Measurements from ENCODE around the gene NHEJ1.
A peak's percentile ranks its signal among the peaks of the same experiment; 100 is the strongest.

The NHEJ1 gene

GRCh38 chr2:219165058-219165911 is 4.7 kb upstream of the NHEJ1 start:
- no peak for DNase-seq

- DNase-seq: no peak
Measured at GRCh38 chr2:219163156-219163555, 2.5 kb upstream of the NHEJ1 start.

GRCh38 chr2:219161097-219161496 is 482 bp upstream of the NHEJ1 start:
- peak; percentile 38 to 41 for DNase-seq

- no peak for DNase-seq
Measured at GRCh38 chr2:219159771-219160185, 837 bp downstream of the NHEJ1 start.

GRCh38 chr2:219158586-219158985 is 2.0 kb downstream of the NHEJ1 start:
- no peak for DNase-seq

- no peak for DNase-seq
Measured at GRCh38 chr2:219158025-219158424, 2.6 kb downstream of the NHEJ1 start.

- DNase-seq: no peak
Measured at GRCh38 chr2:219157396-219157795, 3.2 kb downstream of the NHEJ1 start.

- DNase-seq: peak; percentile 79 to 91
Measured at GRCh38 chr2:219155054-219155644, 5.5 kb downstream of the NHEJ1 start.

GRCh38 chr2:219149667-219150066 is 10.9 kb downstream of the NHEJ1 start:
- DNase-seq: no peak

- DNase-seq: no peak
Measured at GRCh38 chr2:219142329-219142728, 18.3 kb downstream of the NHEJ1 start.

GRCh38 chr2:219140722-219141121 is 19.9 kb downstream of the NHEJ1 start:
- DNase-seq: no peak

GRCh38 chr2:219133976-219134375 is 26.6 kb downstream of the NHEJ1 start:
- DNase-seq: no peak

GRCh38 chr2:219131744-219132143 is 28.9 kb downstream of the NHEJ1 start:
- no peak for DNase-seq

GRCh38 chr2:219131327-219131726 is 29.3 kb downstream of the NHEJ1 start:
- no peak for DNase-seq

GRCh38 chr2:219129589-219129988 is 31.0 kb downstream of the NHEJ1 start:
- no peak for DNase-seq

GRCh38 chr2:219128396-219128795 is 32.2 kb downstream of the NHEJ1 start:
- DNase-seq: no peak

GRCh38 chr2:219127037-219127635 is 33.5 kb downstream of the NHEJ1 start:
- no peak for DNase-seq

GRCh38 chr2:219126555-219126954 is 34.1 kb downstream of the NHEJ1 start:
- DNase-seq: no peak

GRCh38 chr2:219125886-219126270 is 34.7 kb downstream of the NHEJ1 start:
- DNase-seq: no peak

GRCh38 chr2:219125225-219125885 is 35.3 kb downstream of the NHEJ1 start:
- DNase-seq: no peak

- DNase-seq: no peak
Measured at GRCh38 chr2:219124381-219125110, 36.1 kb downstream of the NHEJ1 start.

GRCh38 chr2:219123356-219124135 is 37.1 kb downstream of the NHEJ1 start:
- DNase-seq: no peak
